ENCODE results near the gene GPATCH8. TPM values are rescaled to one million over a fixed set of nuclear protein-coding genes. Genes with fewer than 3 reads are reported as not detected.

GPATCH8 gene
- total and polyA plus RNA-seq, 9 of the 15 experiments (the other 6 are each of a cell fraction or from before 2014, with no cell fraction given), result 10.6 to 29.6 (median 13.2) TPM

GRCh38 chr17:44541884-44542581 is 38.8 kb upstream of the GPATCH8 start:
- H2AFZ ChIP-seq (ENCODE audit: low read depth, low read length), result no peak overlapping the region
- H3K9me3 ChIP-seq (replicated peaks; ENCODE audit: control insufficient read depth, insufficient read depth, low read depth, low read length), result no peaks in the 10 kb centered on the region
- H3K27ac ChIP-seq (ENCODE audit: extremely low read depth, low read depth, low read length), result no peak overlapping the region
- H4K20me1 ChIP-seq (replicated peaks; ENCODE audit: control insufficient read depth, insufficient read depth, low read length), result no peaks in the 10 kb centered on the region
- H3K4me1 ChIP-seq (replicated peaks in 1 of 2; ENCODE audit: control insufficient read depth in 2 of 2, insufficient read depth in 2 of 2, low read length in 2 of 2), result peaks cover 8 to 16% of the 10 kb centered on the region in 2 experiments
- no peak overlapping the region for H3K4me3 ChIP-seq
- DNase-seq (ENCODE audit: extremely low read depth in 1 of 4, low spot score in 3 of 4), result no peak
- ChIA-PET CTCF (ENCODE audit: low intra/inter-chr PET ratio) (no interaction called here), POLR2A (interaction anchor here (0.7 kb wide), 1 partner anchor 82 kb away, joined by 5 read pairs; no protein-coding TSS in a partner anchor)
- no peak for ATAC-seq
- no peaks in the 10 kb centered on the region for H3K79me2 ChIP-seq (ENCODE audit: control insufficient read depth, insufficient read depth, low read length)
- no peaks in the 10 kb centered on the region for H3K36me3 ChIP-seq (ENCODE audit: control insufficient read depth, insufficient read depth, low read length)
- FAIRE-seq, result no peak
- H3K9me1 ChIP-seq (ENCODE audit: control insufficient read depth, insufficient read depth, low read length), result peaks cover 7% of the 10 kb centered on the region
- BruUV-seq (replicated peaks), result no TSS peak
- H3K4me2 ChIP-seq (ENCODE audit: insufficient read depth, low read length), result no peak overlapping the region
- WGBS (ENCODE audit: insufficient coverage, low coverage, missing lambda C conversion rate), result 20% methylated on average over 8 of the region's 8 CpGs
- no peaks in the 10 kb centered on the region; a peak in 1 of 5 replicates for H3K27me3 ChIP-seq (ENCODE audit: control insufficient read depth in 2 of 2, insufficient read depth in 2 of 2, low read length in 2 of 2)
- H3K9ac ChIP-seq (ENCODE audit: insufficient read depth in 1 of 2, low read depth in 2 of 2, low read length in 2 of 2), result no peak overlapping the region
- TF ChIP-seq CHD2 (IDR thresholded peaks at IDR 0.05; ENCODE audit: low read depth, low read length) (no peak), NFIC (IDR thresholded peaks at IDR 0.05) (peak; percentile 67)
- in situ Hi-C loops (cut with MboI), result no loop called here
- intact Hi-C loops (cut with micrococcal nuclease), result no loop called here

- CTCF ChIA-PET (ENCODE audit: low intra/inter-chr PET ratio), result interaction anchor here (0.6 kb wide), 1 partner anchor 103 kb away, joined by 3 read pairs; no protein-coding TSS in a partner anchor
- in situ Hi-C loops (cut with MboI), result no loop called here
- H3K4me2 ChIP-seq (ENCODE audit: insufficient read depth, low read length), result no peak overlapping the region
- peak; percentile 92 for TF ChIP-seq ADNP (tag; IDR thresholded peaks at IDR 0.05)
- TF ChIP-seq SNRNP70 (optimal IDR thresholded peaks at IDR 0.05; ENCODE audit: low read depth, low read length), result no peak
- no peak for TF ChIP-seq SIX5 (IDR thresholded peaks at IDR 0.05; ENCODE audit: borderline replicate concordance in 1 of 2, insufficient read depth in 1 of 2, low read depth in 1 of 2, low read length in 2 of 2)
- TF ChIP-seq RBM25 (IDR thresholded peaks at IDR 0.05; ENCODE audit: low read depth, low read length, severe bottlenecking), result peak; percentile 91
- TF ChIP-seq, protein P1, sequence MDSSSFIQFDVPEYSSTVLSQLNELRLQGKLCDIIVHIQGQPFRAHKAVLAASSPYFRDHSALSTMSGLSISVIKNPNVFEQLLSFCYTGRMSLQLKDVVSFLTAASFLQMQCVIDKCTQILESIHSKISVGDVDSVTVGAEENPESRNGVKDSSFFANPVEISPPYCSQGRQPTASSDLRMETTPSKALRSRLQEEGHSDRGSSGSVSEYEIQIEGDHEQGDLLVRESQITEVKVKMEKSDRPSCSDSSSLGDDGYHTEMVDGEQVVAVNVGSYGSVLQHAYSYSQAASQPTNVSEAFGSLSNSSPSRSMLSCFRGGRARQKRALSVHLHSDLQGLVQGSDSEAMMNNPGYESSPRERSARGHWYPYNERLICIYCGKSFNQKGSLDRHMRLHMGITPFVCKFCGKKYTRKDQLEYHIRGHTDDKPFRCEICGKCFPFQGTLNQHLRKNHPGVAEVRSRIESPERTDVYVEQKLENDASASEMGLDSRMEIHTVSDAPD (CRISPR knock-in tag; IDR thresholded peaks at IDR 0.05), result no peak
- TF ChIP-seq BCOR (IDR thresholded peaks at IDR 0.05), result peak; percentile 91
- peak; percentile 61; the same call in 1 of the 2 replicates for TF ChIP-seq HDAC2 (IDR thresholded peaks at IDR 0.05)
- TF ChIP-seq RBM34 (IDR thresholded peaks at IDR 0.05; ENCODE audit: borderline replicate concordance, insufficient read depth, low read length), result no peak
Observed at GRCh38 chr17:44540246-44541084, 37.3 kb upstream of the GPATCH8 start.

More at GRCh38 chr17:44540246-44541084, 37.3 kb upstream of the GPATCH8 start:
- H3K9ac ChIP-seq (ENCODE audit: insufficient read depth in 1 of 2, low read depth in 2 of 2, low read length in 2 of 2), result no peak overlapping the region
- no peaks in the 10 kb centered on the region for H3K36me3 ChIP-seq (ENCODE audit: control insufficient read depth, insufficient read depth, low read length)
- DNase-seq (ENCODE audit: extremely low read depth in 1 of 4, low spot score in 3 of 4) (no peak), FAIRE-seq (no peak), ATAC-seq (no peak)
- peaks cover 15% of the 10 kb centered on the region in 2 experiments; a peak in 4 of 5 replicates for H3K4me1 ChIP-seq (replicated peaks in 1 of 2; ENCODE audit: control insufficient read depth in 2 of 2, insufficient read depth in 2 of 2, low read length in 2 of 2)
- H3K9me1 ChIP-seq (ENCODE audit: control insufficient read depth, insufficient read depth, low read length), result peaks cover 4% of the 10 kb centered on the region
- no peak overlapping the region for H3K4me3 ChIP-seq
- POLR2A ChIA-PET, result interaction anchor here (0.6 to 1.0 kb wide), 3 partner anchors 9 to 405 kb away, joined by 3 to 7 read pairs (median 3); no protein-coding TSS in a partner anchor
- intact Hi-C loops (cut with micrococcal nuclease), result no loop called here
- H3K79me2 ChIP-seq (ENCODE audit: control insufficient read depth, insufficient read depth, low read length), result no peaks in the 10 kb centered on the region
- no peaks in the 10 kb centered on the region for H4K20me1 ChIP-seq (replicated peaks; ENCODE audit: control insufficient read depth, insufficient read depth, low read length)
- 15% methylated on average over 10 of the region's 11 CpGs for WGBS (ENCODE audit: insufficient coverage, low coverage, missing lambda C conversion rate)
- H2AFZ ChIP-seq (ENCODE audit: low read depth, low read length), result no peak overlapping the region
- BruUV-seq (replicated peaks), result no TSS peak
- no peaks in the 10 kb centered on the region for H3K9me3 ChIP-seq (replicated peaks; ENCODE audit: control insufficient read depth, insufficient read depth, low read depth, low read length)
- H3K27me3 ChIP-seq (ENCODE audit: control insufficient read depth in 2 of 2, insufficient read depth in 2 of 2, low read length in 2 of 2), result no peaks in the 10 kb centered on the region; a peak in 1 of 5 replicates
- H3K27ac ChIP-seq (ENCODE audit: extremely low read depth, low read depth, low read length), result no peak overlapping the region

All from K562 (cell line).